NAMALWA (cell line): Measurements from ENCODE around the gene MOCOS.

Experiments
- DNase-seq: peaks from one replicate; pipeline ENCODE4 v3.0.0-alpha.2; 2015; ENCODE audit warnings: low spot score

Gene MOCOS

GRCh38 chr18:36273347-36273746 is 86.0 kb downstream of the MOCOS start:
- no peak for DNase-seq

DNA sequence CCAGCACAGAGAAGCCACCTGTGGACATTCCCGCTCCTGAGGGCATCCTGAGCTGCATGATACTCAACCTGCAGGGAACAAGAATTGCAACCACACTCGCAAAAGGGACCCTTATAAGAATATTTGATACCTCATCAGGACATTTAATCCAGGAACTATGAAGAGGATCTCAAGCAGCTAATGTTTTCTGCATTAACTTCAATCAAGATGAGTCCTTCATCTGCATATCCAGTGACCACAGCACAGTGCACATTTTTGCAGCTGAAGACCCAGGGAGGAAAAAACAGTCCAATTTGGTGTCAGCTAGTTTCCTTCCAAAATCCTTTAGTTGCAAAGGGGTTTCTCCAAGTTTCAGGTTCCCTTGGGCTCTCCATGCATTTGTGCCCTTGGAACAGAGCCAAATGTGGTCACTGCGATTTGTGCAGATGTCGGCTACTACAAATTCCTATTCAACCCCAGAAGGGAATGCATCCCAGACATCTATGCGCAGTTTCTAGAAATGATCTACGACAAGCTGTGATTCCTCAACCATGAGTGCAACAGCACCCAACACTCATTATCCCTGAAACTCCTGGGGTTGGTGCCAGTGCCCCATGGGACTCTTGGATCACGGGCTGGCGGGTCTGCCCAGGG is 86.9 kb downstream of the MOCOS start:
- no peak for DNase-seq

- no peak for DNase-seq
Measured at GRCh38 chr18:36275561-36275960, 88.3 kb downstream of the MOCOS start.

DNA sequence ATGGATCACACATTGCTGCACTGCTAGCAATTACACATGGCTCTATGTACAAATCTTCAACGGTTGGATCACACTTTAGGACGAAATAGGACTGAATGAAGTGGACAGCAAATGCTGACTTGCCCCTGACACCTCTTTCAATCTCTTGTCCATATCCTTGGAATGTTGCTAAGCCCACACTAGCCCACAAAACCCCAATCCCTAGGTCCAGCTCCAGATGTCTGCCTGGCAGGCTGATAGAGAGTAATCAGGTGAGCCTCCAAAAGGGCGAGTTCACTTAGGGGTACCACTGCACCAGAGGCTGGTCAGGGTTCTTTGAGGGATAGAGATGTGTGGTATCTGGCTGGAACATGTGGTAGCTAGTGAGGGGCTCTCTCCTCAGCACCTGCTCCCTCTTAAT is 91.7 kb downstream of the MOCOS start:
- DNase-seq = no peak

GRCh38 chr18:36281936-36282335 is 94.6 kb downstream of the MOCOS start:
- DNase-seq = no peak

DNA sequence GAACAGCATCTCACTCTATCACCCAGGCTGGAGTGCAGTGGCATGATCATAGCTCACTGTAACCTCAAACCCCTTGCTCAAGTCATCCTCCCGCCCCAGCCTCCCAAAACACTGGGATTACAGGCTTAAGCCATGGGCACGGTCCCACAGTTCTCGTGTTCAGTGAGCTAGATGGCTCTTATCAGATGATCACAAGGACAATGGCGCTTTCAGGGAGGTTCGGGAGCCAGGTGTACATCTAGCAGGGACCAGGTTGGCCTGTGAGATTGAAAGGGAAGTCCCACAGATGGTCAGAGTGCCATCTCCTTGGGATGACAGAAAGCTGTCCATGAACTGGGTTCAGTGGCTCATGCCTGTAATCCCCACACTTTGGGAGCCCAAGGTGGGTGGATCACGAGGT is 96.2 kb downstream of the MOCOS start:
- no peak for DNase-seq

- no peak for DNase-seq
Measured at GRCh38 chr18:36284268-36284667, 97.0 kb downstream of the MOCOS start.

- peak; percentile 84 for DNase-seq
Measured at GRCh38 chr18:36284671-36285295, 97.5 kb downstream of the MOCOS start.

DNA sequence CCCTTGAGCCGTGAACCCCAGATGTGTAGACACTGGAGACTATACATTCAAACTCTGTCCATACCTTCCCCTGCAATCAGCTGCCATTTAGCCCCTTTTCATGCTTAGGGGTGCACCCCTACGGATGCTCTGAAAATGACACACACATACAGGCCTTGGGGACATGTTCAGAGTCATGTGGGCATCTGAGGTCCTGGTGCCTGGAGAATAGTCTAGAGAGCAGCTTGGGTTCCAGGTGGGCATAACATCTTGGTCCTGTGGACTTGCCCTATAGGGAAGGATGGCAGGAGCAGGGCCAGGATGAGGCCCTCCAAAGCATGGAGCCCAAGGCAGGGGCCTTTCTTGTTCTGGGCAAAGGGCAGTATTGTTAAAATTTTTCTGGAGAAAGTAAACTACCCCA is 100.4 kb downstream of the MOCOS start:
- no peak for DNase-seq

- no peak for DNase-seq
Measured at GRCh38 chr18:36288689-36289088, 101.4 kb downstream of the MOCOS start.

DNA sequence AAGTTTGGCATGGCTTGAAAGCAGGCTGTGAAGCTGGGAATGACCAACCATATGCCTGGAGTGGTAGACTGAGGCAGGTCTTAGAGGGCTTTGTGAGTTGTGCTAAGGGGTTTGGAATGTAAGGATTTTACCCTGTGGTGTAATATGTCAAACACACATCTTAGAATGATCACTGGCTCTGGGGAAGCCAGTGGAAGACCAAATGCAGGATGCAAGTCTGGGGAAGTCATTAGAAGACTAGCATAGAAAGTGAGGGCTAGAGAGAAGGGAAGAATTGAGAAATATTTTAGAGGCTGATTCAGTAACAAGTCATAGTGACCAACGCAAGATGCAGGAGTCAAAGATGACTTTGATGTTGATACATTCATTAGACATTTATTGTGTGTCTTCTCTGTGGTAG is 106.7 kb downstream of the MOCOS start:
- no peak for DNase-seq

DNA sequence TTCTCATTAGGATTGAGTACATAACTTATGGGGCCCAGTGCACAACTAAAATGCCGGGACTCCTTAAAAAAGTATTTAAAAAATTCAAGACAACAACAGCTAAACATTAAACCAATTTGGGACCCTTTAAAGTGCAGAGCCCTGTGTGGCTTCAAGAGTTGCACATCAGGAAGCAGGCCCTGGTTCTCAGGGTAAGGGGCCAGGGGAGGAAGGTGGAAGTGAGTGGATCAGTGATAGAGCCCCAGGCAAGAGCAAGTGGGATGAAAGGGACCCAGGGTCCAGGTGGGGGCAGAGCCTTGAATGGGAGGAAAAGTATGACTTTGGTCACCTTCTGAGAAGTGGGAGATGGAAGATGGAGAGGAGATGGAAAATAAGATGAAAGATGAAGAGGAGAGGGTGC is 107.9 kb downstream of the MOCOS start:
- DNase-seq = no peak

DNA sequence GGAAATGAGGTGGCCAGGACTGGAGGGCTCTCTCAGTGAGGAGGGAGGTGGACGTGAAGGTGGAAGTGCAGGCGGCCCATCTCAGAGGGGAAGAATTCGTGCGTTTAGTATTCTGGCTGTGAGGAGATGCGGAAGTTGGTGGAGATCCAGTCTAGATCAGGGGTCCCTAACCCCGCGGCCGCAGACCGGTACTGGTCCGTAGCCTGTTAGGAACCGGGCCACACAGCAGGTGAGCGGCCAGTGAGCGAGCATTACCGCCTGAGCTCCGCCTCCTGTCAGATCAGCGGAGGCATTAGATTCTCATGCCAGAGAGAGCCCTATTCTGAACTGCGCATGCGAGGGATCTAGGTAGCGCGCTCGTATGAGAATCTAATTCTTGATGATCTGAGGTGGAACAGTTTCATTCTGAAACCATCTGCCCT is 108.6 kb downstream of the MOCOS start:
- DNase-seq = no peak

DNA sequence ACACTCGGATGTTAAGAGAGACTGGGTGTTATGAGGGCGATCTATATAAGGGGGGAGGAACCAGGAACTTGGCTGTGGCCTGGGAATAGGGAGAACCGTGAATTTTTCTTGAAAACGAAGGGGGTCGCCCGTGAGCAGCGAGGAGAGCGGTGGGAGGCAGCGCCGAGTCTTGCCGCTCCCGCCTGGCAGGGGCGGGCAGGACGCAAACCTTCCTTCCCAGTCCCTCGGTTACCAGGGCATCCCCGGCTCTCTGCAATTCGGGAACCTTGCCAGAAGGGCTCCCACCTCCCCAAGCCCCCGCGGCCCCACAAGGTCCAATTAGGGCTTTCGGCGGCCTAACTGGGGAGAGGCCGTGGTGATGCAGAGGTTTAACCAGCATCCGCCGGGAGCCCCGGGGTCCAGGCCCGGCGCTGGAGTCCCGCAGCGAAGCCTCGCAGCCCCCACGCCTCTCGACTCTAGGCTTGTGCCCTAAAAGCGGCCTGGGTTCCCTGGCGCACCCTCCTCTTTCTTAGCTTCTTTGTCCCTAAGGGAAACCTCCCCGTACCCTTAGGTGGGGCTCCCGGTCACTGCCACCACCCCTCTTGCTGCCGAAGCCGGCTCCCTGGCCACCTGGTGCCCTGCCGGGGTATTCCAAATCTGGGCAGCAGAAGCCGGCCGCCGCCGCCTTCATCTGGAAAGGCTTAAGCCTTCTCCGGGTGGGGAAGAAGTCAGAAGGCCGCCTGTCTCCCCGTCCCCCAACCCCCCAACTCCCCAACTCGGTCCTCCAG is 109.5 kb downstream of the MOCOS start:
- DNase-seq = no peak

DNA sequence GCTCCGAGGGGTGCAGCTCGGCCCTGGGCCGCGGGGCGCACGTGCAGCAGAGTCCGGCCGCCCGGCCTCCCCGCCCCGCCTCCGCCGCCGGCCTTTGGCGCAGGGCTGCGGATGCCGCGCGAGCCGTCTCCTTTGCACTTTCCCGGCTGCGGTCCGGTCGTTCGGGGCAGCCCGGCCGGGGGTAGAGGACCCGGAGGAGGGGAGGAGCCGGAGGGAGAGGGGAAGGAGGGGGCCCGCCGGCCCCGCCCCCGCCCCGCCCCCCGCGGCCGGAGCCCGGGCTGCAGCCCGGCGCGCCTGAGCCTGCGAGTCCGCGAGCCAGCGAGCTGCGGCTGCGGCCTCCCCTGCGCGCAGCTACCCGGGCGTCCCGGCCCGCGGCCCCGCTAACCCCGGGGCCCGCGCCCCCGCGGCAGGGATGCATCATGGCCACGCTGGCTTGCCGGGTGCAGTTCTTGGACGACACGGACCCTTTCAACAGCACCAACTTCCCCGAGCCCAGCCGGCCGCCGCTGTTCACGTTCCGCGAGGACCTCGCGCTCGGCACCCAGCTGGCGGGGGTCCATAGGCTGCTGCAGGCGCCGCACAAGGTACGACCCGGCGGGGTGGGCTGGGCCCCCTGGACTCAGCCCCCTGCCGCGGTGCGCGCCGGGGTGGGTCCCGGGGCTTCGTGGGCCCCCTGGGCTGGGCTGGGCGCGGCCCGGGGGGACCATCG is 110.3 kb downstream of the MOCOS start, which contains the start of gene FHOD3:
FHOD3 (plus strand) TSS at position 297 of the 709 bp plus-strand sequence; CDS start at position 420, 123 bp downstream.
- DNase-seq = no peak

GRCh38 chr18:36298126-36298741 is 110.9 kb downstream of the MOCOS start:
- DNase-seq = no peak

DNA sequence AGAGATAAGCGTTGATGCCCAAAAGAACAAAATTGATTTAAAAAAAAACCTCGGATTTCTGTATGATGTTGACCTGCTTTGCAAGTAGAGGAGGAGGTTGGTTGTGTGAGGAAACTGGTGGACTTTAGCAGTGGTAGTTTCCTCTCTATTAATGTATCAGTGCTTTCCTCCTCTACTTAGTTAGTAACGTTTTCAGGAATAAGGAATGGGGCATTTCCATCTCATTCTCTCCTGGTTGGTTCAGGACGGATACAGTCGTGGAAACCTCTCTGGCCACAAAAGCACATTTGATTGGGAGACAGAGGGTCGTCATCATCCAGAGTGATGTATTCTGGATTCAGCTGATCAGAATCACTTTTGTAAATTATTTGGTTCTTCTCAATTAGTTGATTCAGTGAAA is 111.7 kb downstream of the MOCOS start:
- DNase-seq = no peak

GRCh38 chr18:36300211-36300610 is 112.9 kb downstream of the MOCOS start:
- DNase-seq = no peak

GRCh38 chr18:36301884-36302283 is 114.6 kb downstream of the MOCOS start:
- DNase-seq = no peak

- no peak for DNase-seq
Measured at GRCh38 chr18:36302676-36303075, 115.4 kb downstream of the MOCOS start.

DNA sequence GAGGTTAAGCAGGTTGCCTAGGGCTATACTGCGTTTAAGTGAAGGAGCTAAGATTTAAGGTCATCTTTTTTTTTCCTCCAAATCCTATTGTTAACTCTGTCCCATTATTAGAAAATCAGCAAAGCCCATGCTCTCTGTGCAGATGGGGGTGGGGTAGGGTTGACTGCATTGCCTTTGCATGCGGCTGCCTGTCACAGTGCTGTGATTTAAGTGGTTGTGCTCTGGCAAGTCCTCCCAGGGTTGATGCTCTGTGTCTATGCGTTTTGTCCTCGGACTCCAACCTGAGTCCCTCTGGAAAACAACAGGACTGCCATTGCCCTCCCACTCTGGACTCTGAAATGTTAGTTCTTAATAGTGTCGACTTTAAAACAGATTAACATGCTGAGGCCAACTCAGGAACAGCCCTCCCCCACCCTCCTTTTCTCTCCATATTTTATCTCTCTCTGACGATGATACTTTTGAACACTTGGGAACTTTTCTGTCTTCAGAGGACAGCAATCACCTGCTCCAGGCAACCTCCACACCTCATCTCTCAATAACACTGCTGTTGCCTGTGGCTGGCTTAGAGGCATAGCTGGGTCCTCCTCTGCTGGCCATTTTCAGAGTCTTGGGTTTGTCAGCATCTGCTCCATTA is 116.0 kb downstream of the MOCOS start:
- no peak for DNase-seq

- DNase-seq = no peak
Measured at GRCh38 chr18:36304723-36305122, 117.4 kb downstream of the MOCOS start.
